ENCODE measurements around the gene SLC6A6.

The SLC6A6 gene

GRCh38 chr3:14439501-14440167 is 37.2 kb downstream of the SLC6A6 start:
- peak overlapping the region in 2 of 11 experiments; percentile 20 to 23; a peak in 2 of 22 replicates for H3K27ac ChIP-seq
- no peak for TF ChIP-seq Cebpa-rat (IDR thresholded peaks at IDR 0.05)
- no peaks in the 10 kb centered on the region for H3K27me3 ChIP-seq
- peaks cover 7 to 100% (median 91%) of the 10 kb centered on the region in 11 experiments; a peak in 21 of 22 replicates for H4K20me1 ChIP-seq
- peak overlapping the region; percentile 52 to 91 (median 66); a peak in 20 of 22 replicates for H3K4me2 ChIP-seq
- H3K9ac ChIP-seq: peak overlapping the region in 3 of 11 experiments; percentile 1 to 21 (median 12); a peak in 3 of 22 replicates
- no peak overlapping the region for H3K4me3 ChIP-seq
- peaks cover 47 to 81% (median 60%) of the 10 kb centered on the region in 10 experiments for H3K4me1 ChIP-seq
- H3K9me3 ChIP-seq (replicated peaks in 1 of 11): no peaks in the 10 kb centered on the region
- peaks cover 12 to 39% (median 20%) of the 10 kb centered on the region in 11 experiments; a peak in 21 of 22 replicates for H3K36me3 ChIP-seq

GRCh38 chr3:14440168-14440518 is 37.7 kb downstream of the SLC6A6 start:
- TF ChIP-seq Cebpa-rat (IDR thresholded peaks at IDR 0.05): no peak
- Histone ChIP-seq H3K4me1 (peaks cover 42 to 76% (median 55%) of the 10 kb centered on the region in 10 experiments), H3K27ac (0 out of 22 replicates have a peak overlapping the region, but pooled peaks of 1 of the 11 experiments have one; percentile 1), H3K4me2 (peak overlapping the region; percentile 52 to 91 (median 66)), H4K20me1 (peaks cover 7 to 100% (median 86%) of the 10 kb centered on the region in 11 experiments; a peak in 21 of 22 replicates), H3K36me3 (peaks cover 16 to 39% (median 23%) of the 10 kb centered on the region in 11 experiments; a peak in 21 of 22 replicates), H3K27me3 (no peaks in the 10 kb centered on the region), H3K4me3 (no peak overlapping the region), H3K9me3 (replicated peaks in 1 of 11) (no peaks in the 10 kb centered on the region), H3K9ac (peak overlapping the region in 1 of 11 experiments; percentile 1; a peak in 2 of 22 replicates)

GRCh38 chr3:14440531-14441239 is 38.3 kb downstream of the SLC6A6 start:
- Histone ChIP-seq H3K27ac (peak overlapping the region in 2 of 11 experiments; percentile 38 to 48; a peak in 3 of 22 replicates), H3K4me3 (no peak overlapping the region), H3K36me3 (peaks cover 21 to 40% (median 28%) of the 10 kb centered on the region in 11 experiments), H4K20me1 (peaks cover 7 to 100% (median 84%) of the 10 kb centered on the region in 11 experiments; a peak in 21 of 22 replicates), H3K4me1 (peaks cover 39 to 71% (median 49%) of the 10 kb centered on the region in 10 experiments), H3K9me3 (replicated peaks in 1 of 11) (no peaks in the 10 kb centered on the region), H3K9ac (peak overlapping the region in 4 of 11 experiments; percentile 1 to 41 (median 20); a peak in 4 of 22 replicates), H3K4me2 (peak overlapping the region; percentile 52 to 91 (median 66)), H3K27me3 (no peaks in the 10 kb centered on the region)
- no peak for TF ChIP-seq Cebpa-rat (IDR thresholded peaks at IDR 0.05)

DNA sequence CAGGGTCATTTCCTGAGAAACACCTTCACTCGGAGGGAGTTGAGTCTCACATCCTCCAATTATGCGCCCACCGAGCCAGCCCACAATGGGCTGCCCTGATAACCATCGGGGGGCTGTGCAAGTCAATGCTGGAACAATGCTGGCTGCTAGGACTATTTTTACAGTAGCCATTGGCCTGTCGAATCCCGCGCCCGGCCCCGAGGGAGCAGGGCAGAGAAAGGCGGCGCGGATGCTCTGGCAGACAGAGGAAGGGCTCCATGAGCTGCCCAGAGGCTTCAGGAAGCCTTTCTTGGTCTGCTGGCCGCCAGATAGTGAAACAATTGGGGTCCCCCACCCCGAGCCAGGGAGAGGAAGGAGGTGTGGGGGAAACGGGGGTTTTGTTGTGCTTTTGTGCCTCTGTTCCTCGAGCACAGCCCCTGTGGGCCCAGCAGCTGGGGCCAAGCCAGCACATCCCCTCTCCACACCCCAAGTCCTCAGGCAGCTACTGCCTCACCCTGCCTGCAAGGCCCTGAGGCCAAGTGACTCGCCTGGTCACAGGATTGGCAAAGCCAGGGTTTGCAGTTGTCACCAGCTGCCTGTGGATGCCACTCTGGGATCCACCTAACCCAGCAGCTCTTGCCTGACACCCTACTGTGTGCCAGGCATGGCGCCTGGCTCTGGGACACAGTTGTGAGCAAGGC is 39.0 kb downstream of the SLC6A6 start:
- Histone ChIP-seq H3K27me3 (no peaks in the 10 kb centered on the region), H3K4me3 (no peak overlapping the region), H3K9ac (peak overlapping the region in 5 of 11 experiments; percentile 3 to 41 (median 12); a peak in 4 of 22 replicates), H3K4me2 (peak overlapping the region; percentile 52 to 91 (median 66)), H3K36me3 (peaks cover 28 to 43% (median 35%) of the 10 kb centered on the region in 11 experiments), H4K20me1 (peaks cover 7 to 100% (median 81%) of the 10 kb centered on the region in 11 experiments; a peak in 21 of 22 replicates), H3K9me3 (replicated peaks in 1 of 11) (no peaks in the 10 kb centered on the region), H3K27ac (peak overlapping the region in 7 of 11 experiments; percentile 3 to 48 (median 38); a peak in 9 of 22 replicates), H3K4me1 (peaks cover 37 to 64% (median 44%) of the 10 kb centered on the region in 10 experiments)
- no peak for TF ChIP-seq Cebpa-rat (IDR thresholded peaks at IDR 0.05)

DNA sequence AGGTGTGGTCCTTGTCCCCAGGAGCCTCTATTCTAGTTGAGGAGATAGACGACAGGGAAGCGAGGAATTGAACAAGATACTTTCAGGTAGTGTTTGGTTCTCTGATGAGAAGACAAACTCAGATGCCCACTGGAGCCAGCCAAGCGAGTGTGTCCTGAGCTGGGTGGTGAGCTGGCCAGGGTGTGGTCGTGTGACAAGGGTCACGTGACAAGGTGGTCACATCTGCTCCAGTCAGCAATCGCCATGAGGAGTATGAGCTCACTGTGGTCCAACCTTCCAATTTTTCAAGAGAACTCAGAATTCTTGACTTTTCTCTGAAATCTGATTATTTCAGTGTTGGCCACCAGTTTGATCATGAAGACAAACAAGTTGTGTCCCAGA is 39.5 kb downstream of the SLC6A6 start:
- Histone ChIP-seq H3K27me3 (no peaks in the 10 kb centered on the region), H3K36me3 (peaks cover 33 to 48% (median 40%) of the 10 kb centered on the region in 11 experiments), H3K27ac (peak overlapping the region in 4 of 11 experiments; percentile 38 to 48 (median 38); a peak in 7 of 22 replicates), H3K9ac (peak overlapping the region in 2 of 11 experiments; percentile 3 to 36; a peak in 1 of 22 replicates), H3K4me3 (no peak overlapping the region), H3K4me1 (peaks cover 36 to 58% (median 40%) of the 10 kb centered on the region in 10 experiments), H4K20me1 (peaks cover 7 to 97% (median 76%) of the 10 kb centered on the region in 11 experiments; a peak in 21 of 22 replicates), H3K4me2 (peak overlapping the region in 7 of 11 experiments; percentile 52 to 91 (median 69); a peak in 12 of 22 replicates), H3K9me3 (replicated peaks in 1 of 11) (no peaks in the 10 kb centered on the region)
- no peak for TF ChIP-seq Cebpa-rat (IDR thresholded peaks at IDR 0.05)

DNA sequence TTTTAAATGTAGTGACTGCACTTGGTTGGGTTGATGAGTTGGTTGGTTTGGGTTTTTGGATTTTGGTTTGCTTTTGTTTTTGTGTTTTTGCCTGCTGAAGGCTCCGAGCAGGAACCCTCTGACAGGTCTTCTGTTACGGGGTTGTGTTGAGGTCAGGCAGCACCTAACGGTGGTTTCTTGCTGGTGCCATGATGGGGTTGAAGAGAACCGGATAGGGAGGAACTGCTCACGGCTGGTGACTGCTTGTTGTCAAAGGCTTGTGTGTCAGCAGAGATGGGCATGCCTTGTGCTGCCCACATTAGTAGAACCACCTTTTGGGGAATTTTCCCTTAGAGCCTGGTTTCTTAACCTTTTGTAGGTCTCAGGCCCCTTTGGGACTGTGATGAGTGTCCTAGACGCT is 42.0 kb downstream of the SLC6A6 start:
- peaks cover 0 to 10% (median 0%) of the 10 kb centered on the region in 11 experiments; a peak in 4 of 22 replicates for H3K9me3 ChIP-seq (replicated peaks in 1 of 11)
- H3K4me1 ChIP-seq: peaks cover 35 to 55% (median 43%) of the 10 kb centered on the region in 10 experiments
- H3K4me3 ChIP-seq: no peak overlapping the region
- TF ChIP-seq Cebpa-rat (IDR thresholded peaks at IDR 0.05): no peak
- no peak overlapping the region for H3K27ac ChIP-seq
- peaks cover 7 to 91% (median 55%) of the 10 kb centered on the region in 11 experiments; a peak in 21 of 22 replicates for H4K20me1 ChIP-seq
- H3K36me3 ChIP-seq: peaks cover 55 to 73% (median 65%) of the 10 kb centered on the region in 11 experiments
- H3K4me2 ChIP-seq: no peak overlapping the region
- no peak overlapping the region for H3K9ac ChIP-seq
- no peaks in the 10 kb centered on the region for H3K27me3 ChIP-seq

GRCh38 chr3:14445773-14446172 is 43.4 kb downstream of the SLC6A6 start:
- Histone ChIP-seq H3K36me3 (peaks cover 65 to 87% (median 77%) of the 10 kb centered on the region in 11 experiments), H3K9ac (no peak overlapping the region), H3K27me3 (no peaks in the 10 kb centered on the region), H3K4me2 (no peak overlapping the region), H3K9me3 (replicated peaks in 1 of 11) (peaks cover 0 to 10% (median 0%) of the 10 kb centered on the region in 11 experiments; a peak in 4 of 22 replicates), H3K4me1 (peaks cover 23 to 42% (median 30%) of the 10 kb centered on the region in 10 experiments), H4K20me1 (peaks cover 0 to 88% (median 45%) of the 10 kb centered on the region in 11 experiments; a peak in 21 of 22 replicates), H3K4me3 (no peak overlapping the region), H3K27ac (no peak overlapping the region)
- TF ChIP-seq Cebpa-rat (IDR thresholded peaks at IDR 0.05): no peak

GRCh38 chr3:14446988-14447570 is 44.7 kb downstream of the SLC6A6 start:
- Histone ChIP-seq H3K36me3 (peaks cover 78 to 99% (median 90%) of the 10 kb centered on the region in 11 experiments), H3K4me3 (no peak overlapping the region), H3K27ac (no peak overlapping the region), H3K9me3 (replicated peaks in 1 of 11) (peaks cover 0 to 10% (median 0%) of the 10 kb centered on the region in 11 experiments; a peak in 4 of 22 replicates), H3K4me2 (no peak overlapping the region), H3K9ac (no peak overlapping the region), H4K20me1 (peaks cover 0 to 88% (median 40%) of the 10 kb centered on the region in 11 experiments; a peak in 20 of 22 replicates), H3K27me3 (no peaks in the 10 kb centered on the region), H3K4me1 (peaks cover 14 to 34% (median 17%) of the 10 kb centered on the region in 10 experiments)
- no peak for TF ChIP-seq Cebpa-rat (IDR thresholded peaks at IDR 0.05)

Measured in BLaER1 treated with 17β-estradiol and CSF1 and Interleukin-3, amounts not matched to agents 10 nM and 100 nM (cell line).